Stimulated activated CD4-positive, alpha-beta T cell treated with anti-CD3 and anti-CD28 coated beads, Interleukin-15, amount 100 ng/mL, for 48 hours (primary cell): Measurements from ENCODE around the gene PTPRJ.

Experiments
- DNase-seq, 2 donors: peaks; one replicate each; pipeline ENCODE4 v3.0.0-alpha.2; 2020; ENCODE audit warnings: low read depth in 2 of 2

PTPRJ gene

GRCh38 chr11:48063424-48063978 lies 83.1 kb downstream of the PTPRJ start:
- no peak for DNase-seq

GRCh38 chr11:48064306-48064705 lies 83.9 kb downstream of the PTPRJ start:
- no peak for DNase-seq

GRCh38 chr11:48066881-48067800 lies 86.8 kb downstream of the PTPRJ start:
- DNase-seq = no peak

- DNase-seq = no peak
Measured at GRCh38 chr11:48073031-48073861, 92.9 kb downstream of the PTPRJ start.

- no peak for DNase-seq
Measured at GRCh38 chr11:48074425-48075181, 94.2 kb downstream of the PTPRJ start.

GRCh38 chr11:48075637-48076036 lies 95.3 kb downstream of the PTPRJ start:
- DNase-seq = no peak

GRCh38 chr11:48077251-48077650 lies 96.9 kb downstream of the PTPRJ start:
- DNase-seq = no peak

GRCh38 chr11:48078689-48079088 lies 98.3 kb downstream of the PTPRJ start:
- no peak for DNase-seq

GRCh38 chr11:48079596-48079995 lies 99.2 kb downstream of the PTPRJ start:
- no peak for DNase-seq

- DNase-seq = no peak
Measured at GRCh38 chr11:48080301-48080861, 100.0 kb downstream of the PTPRJ start.

- DNase-seq = no peak
Measured at GRCh38 chr11:48081151-48082010, 101.0 kb downstream of the PTPRJ start.

GRCh38 chr11:48082771-48083170 lies 102.4 kb downstream of the PTPRJ start:
- no peak for DNase-seq

- DNase-seq = no peak
Measured at GRCh38 chr11:48083421-48083820, 103.1 kb downstream of the PTPRJ start.

GRCh38 chr11:48085688-48086087 lies 105.3 kb downstream of the PTPRJ start:
- no peak for DNase-seq

- no peak for DNase-seq
Measured at GRCh38 chr11:48087422-48087821, 107.1 kb downstream of the PTPRJ start.

- no peak for DNase-seq
Measured at GRCh38 chr11:48087974-48088681, 107.8 kb downstream of the PTPRJ start.

- DNase-seq = no peak
Measured at GRCh38 chr11:48088682-48089050, 108.3 kb downstream of the PTPRJ start.

GRCh38 chr11:48090174-48090573 lies 109.8 kb downstream of the PTPRJ start:
- no peak for DNase-seq

GRCh38 chr11:48091426-48092102 lies 111.2 kb downstream of the PTPRJ start:
- DNase-seq = no peak
